ENCODE measurements around the gene ATP8A1.
"Not testable (repeated sequence)": the region's sequence is repeated elsewhere in the genome, so short reads cannot be mapped to it uniquely, and the experiment has no call there.

The ATP8A1 gene

DNA sequence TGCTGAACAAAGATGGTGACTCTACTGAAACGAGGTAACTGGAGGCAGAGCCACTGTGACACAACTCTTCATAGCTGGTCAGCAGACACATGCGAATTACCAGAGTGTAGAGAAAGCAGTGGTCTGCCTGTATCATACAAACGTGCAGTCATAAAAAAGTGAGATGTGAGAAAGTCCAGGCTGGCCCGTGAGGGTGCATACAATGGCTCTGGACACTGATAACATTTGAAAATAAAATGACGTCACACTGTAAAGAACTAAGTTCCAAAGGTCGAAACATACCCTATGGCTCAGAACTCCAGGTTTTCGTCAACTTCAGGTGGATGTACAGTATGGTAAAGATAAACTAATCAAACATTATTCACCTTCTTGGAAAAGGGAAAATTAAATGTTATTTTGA lies 163.9 kb downstream of the ATP8A1 start:
- no peak for DNase-seq

- DNase-seq, result no peak
Observed at GRCh38 chr4:42490015-42490414, 166.9 kb downstream of the ATP8A1 start.

DNA sequence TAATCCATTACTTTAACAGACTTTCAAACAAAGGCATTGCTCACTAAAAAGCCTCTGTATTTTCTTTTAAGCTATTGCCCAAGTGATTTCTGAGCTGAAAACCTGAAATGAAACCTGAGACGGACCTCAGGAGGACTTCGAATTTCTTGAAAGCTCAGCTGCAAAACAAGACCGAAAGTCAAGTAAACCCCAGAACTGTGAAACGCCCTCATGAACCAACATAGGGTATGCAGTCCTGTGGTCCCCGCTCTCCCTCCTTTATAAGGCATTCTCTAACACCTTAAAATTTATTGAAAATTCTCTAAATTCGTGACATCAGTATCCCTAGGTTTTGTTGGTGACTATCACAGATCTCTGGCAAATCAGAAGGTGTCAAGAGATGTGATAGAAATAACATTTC lies 167.8 kb downstream of the ATP8A1 start:
- DNase-seq, result no peak

DNA sequence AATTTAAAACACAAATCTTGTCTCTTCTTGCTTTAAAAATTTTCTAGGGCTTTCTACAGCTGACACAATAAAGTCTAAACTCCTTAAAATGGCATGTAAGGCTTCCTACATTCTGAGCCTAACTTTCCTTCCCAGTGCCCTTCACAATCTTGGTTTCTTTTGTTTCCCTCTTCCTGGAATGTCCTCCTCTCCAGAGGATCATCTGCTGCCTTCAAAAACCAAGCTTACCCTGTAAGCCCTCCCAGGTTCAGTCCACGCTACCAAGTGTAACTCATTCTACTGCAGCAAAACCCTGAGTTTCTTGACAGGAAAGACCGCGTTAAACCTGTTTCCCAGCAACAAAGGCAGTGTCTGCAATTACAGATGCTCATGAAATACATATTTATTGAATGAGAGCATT lies 168.4 kb downstream of the ATP8A1 start:
- DNase-seq, result no peak

DNA sequence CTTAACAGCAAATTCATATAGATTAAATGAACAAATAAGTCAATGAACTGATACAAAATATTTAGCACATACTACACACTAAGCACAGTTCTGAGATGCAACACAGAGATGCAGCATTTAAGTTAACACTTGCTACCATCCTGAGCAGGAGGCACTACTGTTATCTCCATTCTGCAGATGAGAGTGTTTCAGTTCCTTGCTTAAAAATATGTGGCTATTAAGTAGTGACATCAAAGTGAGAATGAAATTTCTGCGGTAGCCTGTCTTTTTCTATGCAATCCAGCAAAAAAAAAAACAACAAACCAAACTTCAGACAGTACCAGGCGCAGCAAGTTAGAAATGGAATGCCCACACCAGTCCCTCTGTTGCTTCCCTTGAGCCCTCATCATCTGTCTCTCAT lies 168.8 kb downstream of the ATP8A1 start:
- DNase-seq, result no peak

GRCh38 chr4:42487230-42487629 lies 169.7 kb downstream of the ATP8A1 start:
- DNase-seq, result no peak

DNA sequence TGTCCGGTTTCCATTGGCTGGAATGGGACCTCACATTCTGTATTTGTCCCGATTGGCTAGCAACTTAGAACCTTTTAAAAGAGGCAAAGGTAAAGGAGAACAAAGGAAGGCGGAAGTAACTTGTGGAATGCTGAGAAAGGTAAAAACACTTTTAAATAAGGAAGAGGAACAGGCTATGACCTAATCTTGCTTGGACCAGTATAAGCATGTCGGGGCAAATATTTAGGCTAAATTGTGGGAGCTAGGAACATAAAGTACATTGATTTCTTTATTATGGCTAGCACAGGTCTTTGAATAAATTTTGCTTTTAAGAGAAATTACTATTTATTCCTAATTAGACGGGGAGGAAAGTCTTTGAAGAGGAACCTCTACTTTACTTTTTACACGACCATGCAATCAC lies 170.7 kb downstream of the ATP8A1 start:
- DNase-seq, result not testable (repeated sequence)

- no peak for DNase-seq
Observed at GRCh38 chr4:42484630-42485029, 172.3 kb downstream of the ATP8A1 start.

GRCh38 chr4:42483426-42484379 lies 173.2 kb downstream of the ATP8A1 start:
- no peak for DNase-seq

DNA sequence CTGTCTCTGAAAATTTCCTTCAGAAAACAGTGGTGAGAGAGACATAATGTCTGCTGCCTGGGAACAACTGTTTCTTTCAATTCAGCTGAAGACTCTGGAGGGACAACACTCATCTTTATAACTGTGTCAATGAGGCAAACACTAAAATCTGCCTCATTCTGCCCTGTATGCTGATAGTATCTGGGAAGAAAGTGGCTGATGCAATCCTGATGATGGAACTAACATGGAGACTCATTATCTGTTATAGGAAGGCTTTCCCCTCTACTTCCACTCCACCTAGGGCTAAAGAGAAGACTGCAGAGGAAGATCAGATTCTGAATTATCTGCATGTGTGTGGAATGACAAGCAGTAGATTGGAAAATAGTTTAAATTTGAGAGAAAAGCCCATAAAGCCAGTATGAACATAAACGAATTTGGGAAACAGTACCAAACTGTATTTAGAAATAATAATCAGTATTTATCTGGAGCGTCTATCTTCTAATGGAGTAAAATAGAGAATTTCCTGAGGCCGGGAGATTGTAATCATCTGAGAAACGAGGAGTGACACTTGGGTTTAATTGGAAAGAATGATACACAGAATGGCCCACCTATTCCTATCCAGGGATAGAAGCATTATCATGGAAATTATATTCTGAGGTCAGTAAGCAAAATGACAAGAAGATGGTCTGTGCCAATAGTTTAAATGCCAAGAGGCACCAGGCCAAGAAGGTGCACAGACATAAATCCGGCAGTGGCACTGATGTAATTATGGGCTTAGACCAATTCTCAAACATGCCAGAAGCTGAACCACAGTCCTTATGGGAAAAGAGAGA lies 174.2 kb downstream of the ATP8A1 start:
- DNase-seq, result no peak

DNA sequence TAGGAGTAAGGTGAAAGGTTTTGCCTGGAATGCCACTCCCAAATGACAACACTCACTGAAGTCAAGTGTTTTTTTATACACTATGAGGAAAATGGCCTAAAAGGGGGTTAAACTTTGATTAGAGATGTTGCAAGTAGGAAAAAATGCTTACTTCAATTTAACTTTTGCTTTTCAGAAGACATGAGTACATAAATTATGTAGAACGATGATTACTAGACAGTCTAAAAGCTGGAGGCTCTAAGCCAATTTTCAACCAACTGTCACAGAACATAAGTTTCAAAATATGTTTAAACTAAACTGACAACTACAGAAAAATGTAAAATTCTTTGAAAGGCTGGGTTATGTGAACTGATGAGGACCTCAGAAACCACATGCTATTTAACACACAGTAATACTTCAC lies 176.2 kb downstream of the ATP8A1 start:
- DNase-seq, result no peak

DNA sequence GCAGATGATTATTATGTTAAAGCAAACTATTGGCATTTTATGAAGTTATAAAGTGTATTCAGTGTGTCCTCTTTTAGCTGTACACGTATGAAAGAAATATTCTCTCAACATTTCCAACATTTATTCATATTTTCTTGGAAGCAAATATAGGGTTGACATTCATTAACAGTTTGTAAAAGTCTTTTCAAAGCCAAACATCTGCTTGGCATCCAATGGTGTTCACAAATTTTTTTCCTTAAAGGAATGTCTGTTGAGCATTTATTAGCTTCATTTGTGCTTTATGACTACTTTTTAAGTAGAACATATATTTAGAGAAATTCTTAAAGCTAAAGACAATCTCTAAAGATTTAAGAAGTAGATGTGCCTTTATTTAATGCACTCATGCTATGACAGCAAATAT lies 176.6 kb downstream of the ATP8A1 start:
- DNase-seq, result no peak

GRCh38 chr4:42478946-42479345 lies 178.0 kb downstream of the ATP8A1 start:
- no peak for DNase-seq

- DNase-seq, result no peak
Observed at GRCh38 chr4:42478509-42478908, 178.4 kb downstream of the ATP8A1 start.

DNA sequence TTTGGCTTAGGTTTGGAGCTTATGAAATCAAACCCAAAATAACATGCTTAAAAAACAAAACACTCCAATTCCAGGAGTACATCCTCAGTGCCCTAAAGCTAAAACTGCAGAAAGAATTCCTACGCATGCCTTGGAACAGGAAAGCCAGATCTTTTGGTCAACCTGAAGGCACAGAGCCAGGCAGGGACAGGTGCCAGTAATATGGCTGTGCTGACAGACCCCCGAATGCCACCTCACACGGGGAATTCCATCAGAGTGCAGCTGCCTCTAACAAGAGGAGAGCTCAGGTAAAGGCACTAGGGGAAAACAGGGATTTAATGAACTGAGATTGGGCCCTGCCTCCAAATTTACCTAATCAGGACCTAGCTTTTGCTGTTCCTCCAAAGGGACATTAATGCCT lies 182.5 kb downstream of the ATP8A1 start:
- no peak for DNase-seq

GRCh38 chr4:42473071-42473684 lies 183.7 kb downstream of the ATP8A1 start:
- DNase-seq, result no peak

- DNase-seq, result no peak
Observed at GRCh38 chr4:42471896-42472295, 185.0 kb downstream of the ATP8A1 start.

GRCh38 chr4:42470023-42470422 lies 186.9 kb downstream of the ATP8A1 start:
- no peak for DNase-seq

- DNase-seq, result not testable (repeated sequence)
Observed at GRCh38 chr4:42467777-42468176, 189.1 kb downstream of the ATP8A1 start.

- DNase-seq, result no peak
Observed at GRCh38 chr4:42466273-42466844, 190.5 kb downstream of the ATP8A1 start.

DNA sequence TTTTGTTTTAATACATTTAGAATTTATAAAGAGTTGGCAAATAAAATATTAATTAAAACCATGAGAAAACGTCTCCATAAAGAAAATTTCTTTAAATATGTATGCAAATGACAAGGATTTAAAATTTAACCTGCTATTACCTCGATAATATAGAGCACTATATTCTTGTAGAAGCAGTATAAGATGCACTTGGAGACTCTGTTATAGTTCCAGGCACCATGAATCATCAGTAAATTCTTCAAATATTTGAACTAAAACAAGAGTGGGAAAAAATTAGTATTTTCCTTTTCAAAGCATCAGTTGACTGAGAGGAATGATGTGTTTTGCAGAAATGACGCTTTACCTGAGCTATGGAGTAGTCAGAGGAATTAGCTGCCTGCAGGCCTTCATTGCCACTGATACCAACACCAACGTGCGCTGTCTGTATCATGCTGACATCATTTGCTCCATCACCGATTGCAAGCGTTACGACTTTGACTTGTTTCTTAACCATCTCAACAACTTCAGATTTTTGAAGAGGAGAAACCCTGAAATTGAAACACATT lies 192.3 kb downstream of the ATP8A1 start:
- no peak for DNase-seq

GRCh38 chr4:42461216-42461615 lies 195.7 kb downstream of the ATP8A1 start:
- DNase-seq, result not testable (repeated sequence)

GRCh38 chr4:42460043-42460442 lies 196.9 kb downstream of the ATP8A1 start:
- no peak for DNase-seq
